Gastroesophageal sphincter (tissue), 4 donors: ENCODE results near the gene CHRNA9. TPM values are rescaled to one million over a fixed set of nuclear protein-coding genes. Genes with fewer than 3 reads are reported as not detected.
A peak's percentile ranks its signal among the peaks of the same experiment; 100 is the strongest.

ENCODE experiments used
- ATAC-seq: fragments of 150-250 bp; one replicate; pipeline ENCODE4 v1.9.1; 2016; ENCODE audit warnings: mild to moderate bottlenecking, moderate library complexity
- H3K27ac ChIP-seq, 4 donors: fragments of 200-600 bp; sonication (generic) in 3 of 4; 1 replicate in 3 of 4; 2 replicates in 1 of 4; pipeline ENCODE4 v1.5.1; 2016 to 2019
- H3K27me3 ChIP-seq: fragments of 200-600 bp; sonication (generic); one replicate; pipeline ENCODE4 v1.5.1; 2019
- H3K36me3 ChIP-seq, 2 donors: fragments of 200-600 bp; sonication (generic); one replicate each; pipeline ENCODE4 v1.5.1; 2019; ENCODE audit warnings: control low read depth in 1 of 2
- H3K4me1 ChIP-seq, 3 donors: fragments of 200-600 bp; sonication (generic); 1 replicate in 2 of 3; 2 replicates in 1 of 3; pipeline ENCODE4 v1.5.1; 2016 to 2019; ENCODE audit warnings: control low read depth in 2 of 3
- H3K4me3 ChIP-seq, 2 donors: fragments of 200-600 bp; sonication (generic); one replicate each; pipeline ENCODE4 v1.5.1; 2019; ENCODE audit warnings: mild to moderate bottlenecking in 1 of 2, moderate library complexity in 1 of 2
- H3K9me3 ChIP-seq, 3 donors: fragments of 200-600 bp; sonication (generic); one replicate each; pipeline ENCODE4 v1.5.1; 2017 to 2019; ENCODE audit warnings: control low read depth in 2 of 3
- EP300 ChIP-seq: sonication (generic); formaldehyde crosslinking; IDR thresholded peaks from one replicate; pipeline ENCODE4 v1.6.1; 2017; ENCODE audit warnings: antibody characterized with exemption, mild to moderate bottlenecking
- POLR2A ChIP-seq, 2 donors: fragments of 450-650 bp; IDR thresholded peaks; one replicate each; pipeline ENCODE4 v1.6.1; 2017; ENCODE audit warnings: antibody characterized with exemption in 2 of 2, mild to moderate bottlenecking in 2 of 2, moderate library complexity in 1 of 2
- POLR2AphosphoS5 ChIP-seq: sonication (generic); formaldehyde crosslinking; IDR thresholded peaks from one replicate; pipeline ENCODE4 v1.6.1; 2017; ENCODE audit warnings: antibody characterized with exemption
- WGBS, 2 donors: methylation state at CpG; one replicate each; pipeline ENCODE4 v1.1.5; 2018; ENCODE audit warnings: low coverage in 1 of 2; 5-methylcytosine and 5-hydroxymethylcytosine counted together
- total RNA-seq, 4 donors: library from RNA; depleted of rRNA; stranded (reverse); fragments of >200 nt; gene quantifications; one replicate each; pipeline ENCODE4 v1.1.0, GENCODE V29; 2016
- TF ChIP-seq, protein P1 (sequence below), 4 experiments: fragments of 200-600 bp in 2 of 4; fragments of 450-650 bp in 2 of 4; sonication (generic) in 1 of 4; IDR thresholded peaks; one replicate each; pipeline ENCODE4 v1.5.1; 2017 to 2019; ENCODE audit warnings: antibody characterized with exemption in 4 of 4, mild to moderate bottlenecking in 2 of 4, moderate library complexity in 2 of 4

CHRNA9 gene
- total RNA-seq, 4 donors from 2014 or later: not detected

DNA sequence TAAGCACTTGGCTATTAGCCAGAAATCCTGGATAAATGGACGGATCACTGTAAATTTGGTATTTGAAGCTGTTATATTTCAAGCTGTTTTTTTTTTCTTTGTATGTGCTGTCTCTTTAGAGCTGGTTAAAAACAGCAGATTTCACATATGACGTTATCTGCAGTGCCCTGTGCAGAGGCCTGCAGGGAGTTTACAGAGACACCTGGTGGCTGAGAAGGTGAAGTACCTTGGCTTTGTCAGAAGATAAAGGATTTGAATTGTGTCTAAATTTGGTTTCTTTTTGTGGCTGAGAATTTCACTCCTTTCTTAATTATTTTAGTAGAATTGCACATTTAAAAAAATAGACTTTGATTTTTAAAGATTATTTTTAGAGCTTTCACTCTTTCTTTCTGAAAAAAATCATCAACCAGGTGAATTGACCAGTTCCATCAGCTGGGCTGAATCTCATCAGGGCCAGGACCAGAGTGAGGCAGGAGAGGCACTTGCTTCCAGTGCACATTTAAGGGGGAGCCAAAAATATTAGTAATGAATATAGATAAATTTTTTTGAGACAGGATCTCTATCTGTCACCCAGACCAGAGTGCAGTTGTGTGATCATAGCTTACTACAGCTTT is 9.6 kb upstream of the CHRNA9 start:
- peaks cover 0 to 23% (median 5%) of the 10 kb centered on the region in 3 donors for H3K4me1 ChIP-seq
- TF ChIP-seq EP300: no peak
- TF ChIP-seq, protein P1, sequence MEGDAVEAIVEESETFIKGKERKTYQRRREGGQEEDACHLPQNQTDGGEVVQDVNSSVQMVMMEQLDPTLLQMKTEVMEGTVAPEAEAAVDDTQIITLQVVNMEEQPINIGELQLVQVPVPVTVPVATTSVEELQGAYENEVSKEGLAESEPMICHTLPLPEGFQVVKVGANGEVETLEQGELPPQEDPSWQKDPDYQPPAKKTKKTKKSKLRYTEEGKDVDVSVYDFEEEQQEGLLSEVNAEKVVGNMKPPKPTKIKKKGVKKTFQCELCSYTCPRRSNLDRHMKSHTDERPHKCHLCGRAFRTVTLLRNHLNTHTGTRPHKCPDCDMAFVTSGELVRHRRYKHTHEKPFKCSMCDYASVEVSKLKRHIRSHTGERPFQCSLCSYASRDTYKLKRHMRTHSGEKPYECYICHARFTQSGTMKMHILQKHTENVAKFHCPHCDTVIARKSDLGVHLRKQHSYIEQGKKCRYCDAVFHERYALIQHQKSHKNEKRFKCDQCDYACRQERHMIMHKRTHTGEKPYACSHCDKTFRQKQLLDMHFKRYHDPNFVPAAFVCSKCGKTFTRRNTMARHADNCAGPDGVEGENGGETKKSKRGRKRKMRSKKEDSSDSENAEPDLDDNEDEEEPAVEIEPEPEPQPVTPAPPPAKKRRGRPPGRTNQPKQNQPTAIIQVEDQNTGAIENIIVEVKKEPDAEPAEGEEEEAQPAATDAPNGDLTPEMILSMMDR (IDR thresholded peaks at IDR 0.05): peak; percentile 62 to 78 (median 75)
- 4 to 14% methylated on average over 2 of the region's 2 CpGs for WGBS, 2 donors
- H3K36me3 ChIP-seq: no peaks in the 10 kb centered on the region
- H3K9me3 ChIP-seq: no peaks in the 10 kb centered on the region
- H3K27me3 ChIP-seq: no peaks in the 10 kb centered on the region
- ATAC-seq: peak; percentile 70
- no peak overlapping the region for H3K4me3 ChIP-seq
- no peak overlapping the region for H3K27ac ChIP-seq

DNA sequence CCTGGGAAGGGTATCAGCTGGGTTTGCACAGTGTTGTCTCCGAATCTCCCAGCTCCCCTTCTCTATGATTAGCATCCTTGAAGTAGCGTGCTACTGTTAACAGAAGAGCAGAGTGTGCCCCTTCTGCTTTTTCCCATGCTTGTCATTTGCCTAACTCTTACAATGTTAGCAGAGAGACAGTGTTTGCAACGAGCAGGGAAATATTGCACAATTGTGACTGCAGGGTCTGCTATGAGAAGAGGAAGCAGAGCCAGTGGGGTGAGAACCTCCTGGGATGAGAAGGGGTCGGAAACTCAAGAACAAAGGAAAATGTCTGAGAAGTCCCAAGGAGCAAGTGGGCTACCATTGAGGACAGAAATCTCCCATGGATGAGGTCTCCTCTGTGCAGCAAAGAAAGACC is 7.8 kb upstream of the CHRNA9 start:
- Histone ChIP-seq H3K4me3 (no peak overlapping the region), H3K27me3 (no peaks in the 10 kb centered on the region), H3K27ac (no peak overlapping the region), H3K4me1 (peaks cover 0 to 13% (median under 1%) of the 10 kb centered on the region in 3 donors), H3K36me3 (no peaks in the 10 kb centered on the region), H3K9me3 (no peaks in the 10 kb centered on the region)
- WGBS, 2 donors: 83% methylated on average over 4 of the region's 4 CpGs; no CpG with 5 or more reads in 1 of the 2 donors
- ATAC-seq: no peak
- no peak for TF ChIP-seq EP300
- no peak for TF ChIP-seq POLR2A (IDR thresholded peaks at IDR 0.05)
- TF ChIP-seq, protein P1 (IDR thresholded peaks at IDR 0.05): no peak
- TF ChIP-seq POLR2AphosphoS5: no peak

DNA sequence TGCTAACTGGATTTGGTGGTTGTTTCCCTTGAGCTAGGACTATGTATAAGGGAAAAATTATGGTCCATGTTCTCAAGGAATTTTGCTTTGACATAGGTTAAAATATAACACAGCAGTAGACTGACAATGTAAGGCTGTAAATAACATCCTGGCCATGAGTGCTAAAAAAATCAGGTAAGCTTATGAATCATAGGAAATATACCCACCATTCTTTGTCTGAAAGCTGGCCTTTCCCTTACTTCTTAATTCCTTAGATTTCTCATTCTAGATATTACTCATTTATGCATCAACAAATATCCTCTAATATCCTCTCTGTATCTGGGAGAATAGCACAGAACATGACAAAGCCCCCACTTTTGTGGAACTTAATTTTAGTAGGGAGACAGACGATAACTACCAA is 6.8 kb upstream of the CHRNA9 start:
- H3K4me3 ChIP-seq: no peak overlapping the region
- no peak for ATAC-seq
- no peaks in the 10 kb centered on the region for H3K36me3 ChIP-seq
- WGBS, 2 donors: no CpG with 5 or more reads among the region's 1 CpG
- no peak overlapping the region for H3K27ac ChIP-seq
- peaks cover 0 to 7% (median 0%) of the 10 kb centered on the region in 3 donors for H3K4me1 ChIP-seq
- TF ChIP-seq, protein P1 (IDR thresholded peaks at IDR 0.05): no peak
- no peak for TF ChIP-seq EP300
- no peak for TF ChIP-seq POLR2A (IDR thresholded peaks at IDR 0.05)
- no peak for TF ChIP-seq POLR2AphosphoS5
- H3K27me3 ChIP-seq: no peaks in the 10 kb centered on the region
- H3K9me3 ChIP-seq: no peaks in the 10 kb centered on the region

DNA sequence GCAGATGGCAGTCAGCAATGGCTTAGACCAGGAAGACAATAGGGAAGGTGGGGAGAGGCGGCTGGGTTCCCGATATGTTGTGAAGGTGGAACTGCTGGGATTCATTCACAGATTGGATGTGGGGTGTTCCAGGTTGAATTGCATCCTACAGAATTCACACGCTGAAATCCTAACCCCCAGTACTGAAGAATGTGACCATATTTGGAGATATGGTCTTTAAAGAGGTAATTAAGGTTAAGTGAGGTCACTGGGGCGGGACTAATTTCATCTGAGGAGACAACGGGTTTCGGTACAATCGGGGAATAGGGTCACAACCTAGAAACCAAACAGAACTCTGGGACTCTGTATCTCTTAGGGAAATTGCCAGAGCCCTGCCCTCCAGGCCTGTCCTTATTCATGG is 5.3 kb upstream of the CHRNA9 start:
- no peak for ATAC-seq
- no peak for TF ChIP-seq POLR2AphosphoS5
- no peak for TF ChIP-seq EP300
- TF ChIP-seq POLR2A (IDR thresholded peaks at IDR 0.05): no peak
- TF ChIP-seq, protein P1 (IDR thresholded peaks at IDR 0.05): no peak
- Histone ChIP-seq H3K4me3 (no peak overlapping the region), H3K4me1 (peaks cover 0 to 7% (median 0%) of the 10 kb centered on the region in 3 donors), H3K27ac (no peak overlapping the region), H3K27me3 (no peaks in the 10 kb centered on the region), H3K36me3 (no peaks in the 10 kb centered on the region), H3K9me3 (no peaks in the 10 kb centered on the region)
- WGBS, 2 donors: 87 to 98% methylated on average over 6 to 7 of the region's 7 CpGs

DNA sequence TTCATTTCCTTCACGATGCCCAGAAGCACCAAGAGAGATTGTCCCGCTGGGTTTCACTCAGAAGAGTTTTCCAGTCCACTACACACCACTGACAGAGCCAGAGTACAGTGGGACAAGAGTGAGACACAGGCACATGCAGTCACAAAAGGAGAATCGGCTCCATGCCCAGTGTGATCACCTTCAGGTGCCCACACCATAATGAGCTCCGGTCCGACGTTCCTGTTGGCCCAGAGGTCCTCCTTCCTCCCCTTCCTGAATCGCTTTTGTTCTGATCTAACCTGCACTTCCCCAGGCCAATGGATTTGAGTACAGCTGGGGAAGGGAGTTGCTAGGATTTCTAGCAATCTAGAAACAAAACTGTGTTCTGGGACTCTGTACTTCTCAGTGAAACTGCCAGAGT is 4.6 kb upstream of the CHRNA9 start:
- ATAC-seq: no peak
- Histone ChIP-seq H3K4me3 (no peak overlapping the region), H3K36me3 (no peaks in the 10 kb centered on the region), H3K4me1 (peaks cover 0 to 3% (median 0%) of the 10 kb centered on the region in 3 donors), H3K27me3 (no peaks in the 10 kb centered on the region), H3K27ac (no peak overlapping the region), H3K9me3 (no peaks in the 10 kb centered on the region)
- 71 to 77% methylated on average over 5 of the region's 7 CpGs for WGBS, 2 donors
- TF ChIP-seq POLR2A (IDR thresholded peaks at IDR 0.05): no peak
- no peak for TF ChIP-seq EP300
- TF ChIP-seq POLR2AphosphoS5: no peak
- TF ChIP-seq, protein P1 (IDR thresholded peaks at IDR 0.05): no peak
